ENCODE results near the gene PRCC. TPM values are rescaled to one million over a fixed set of nuclear protein-coding genes. Genes with fewer than 3 reads are reported as not detected.

Gene PRCC
- total and polyA plus RNA-seq, 7 experiments from 2014 or later: 40.9 to 88.9 (median 60.8) TPM

- peaks cover 0 to 2% of the 10 kb centered on the region in 2 donors for H3K4me1 ChIP-seq (ENCODE audit: control insufficient read depth in 2 of 2, insufficient read depth in 2 of 2, low read length in 2 of 2)
- Mint-ChIP-seq H3K27me3 (no peaks in the 10 kb centered on the region), H3K4me3 (no peak overlapping the region), H3K4me1 (peaks cover 0 to 30% (median 0%) of the 10 kb centered on the region in 7 donors), H3K36me3 (peaks cover 0 to 6% (median 0%) of the 10 kb centered on the region in 5 donors), H3K9me3 (peaks cover 0 to 3% (median 0%) of the 10 kb centered on the region in 11 donors), H3K27ac (peak overlapping the region in 1 of 9 donors; percentile 25)
- DNase-seq: no peak
- no peaks in the 10 kb centered on the region for H3K9me3 ChIP-seq (ENCODE audit: control insufficient read depth in 2 of 3, low read length in 3 of 3)
- H3K27ac ChIP-seq (ENCODE audit: low read depth, low read length): no peak overlapping the region
- ChIA-PET POLR2A (no interaction called here), CTCF (interaction anchor here (0.7 to 2.0 kb wide), 2 partner anchors 9 kb away, joined by 3 to 5 read pairs; no protein-coding TSS in a partner anchor)
- H3K36me3 ChIP-seq (ENCODE audit: control insufficient read depth in 2 of 3, insufficient read depth in 3 of 3, low read length in 3 of 3): no peaks in the 10 kb centered on the region
- no peak for ATAC-seq
- intact Hi-C loops (cut with micrococcal nuclease): no loop called here
- H3K4me3 ChIP-seq (ENCODE audit: low read length): no peak overlapping the region
- no peaks in the 10 kb centered on the region for H3K27me3 ChIP-seq (ENCODE audit: control insufficient read depth in 2 of 2, insufficient read depth in 2 of 2, low read length in 2 of 2)
These were observed 56.0 kb downstream of the PRCC start for GRCh38 chr1:156823210-156823790.

- Mint-ChIP-seq H3K4me3 (no peak overlapping the region), H3K36me3 (peaks cover 0 to 4% (median 0%) of the 10 kb centered on the region in 5 donors), H3K27ac (no peak overlapping the region), H3K9me3 (no peaks in the 10 kb centered on the region), H3K4me1 (peaks cover 0 to 19% (median 0%) of the 10 kb centered on the region in 7 donors), H3K27me3 (peaks cover 0 to 7% (median 0%) of the 10 kb centered on the region in 5 donors)
- H3K36me3 ChIP-seq (ENCODE audit: control insufficient read depth in 2 of 3, insufficient read depth in 3 of 3, low read length in 3 of 3): no peaks in the 10 kb centered on the region
- no peaks in the 10 kb centered on the region for H3K4me1 ChIP-seq (ENCODE audit: control insufficient read depth in 2 of 2, insufficient read depth in 2 of 2, low read length in 2 of 2)
- ChIA-PET CTCF (no interaction called here), POLR2A (no interaction called here)
- H3K27me3 ChIP-seq (ENCODE audit: control insufficient read depth in 2 of 2, insufficient read depth in 2 of 2, low read length in 2 of 2): no peaks in the 10 kb centered on the region
- DNase-seq (no peak), ATAC-seq (no peak)
- H3K27ac ChIP-seq (ENCODE audit: low read depth, low read length): no peak overlapping the region
- H3K4me3 ChIP-seq (ENCODE audit: low read length): no peak overlapping the region
- no peaks in the 10 kb centered on the region for H3K9me3 ChIP-seq (ENCODE audit: control insufficient read depth in 2 of 3, low read length in 3 of 3)
- intact Hi-C loops (cut with micrococcal nuclease): no loop called here
These were observed 59.3 kb downstream of the PRCC start for GRCh38 chr1:156826630-156827029.

- Mint-ChIP-seq H3K27ac (peak overlapping the region in 1 of 9 donors; percentile 41), H3K4me1 (peaks cover 0 to 11% (median 0%) of the 10 kb centered on the region in 7 donors), H3K9me3 (no peaks in the 10 kb centered on the region), H3K27me3 (peaks cover 0 to 12% (median 6%) of the 10 kb centered on the region in 5 donors), H3K4me3 (no peak overlapping the region), H3K36me3 (no peaks in the 10 kb centered on the region)
- ChIA-PET POLR2A (no interaction called here), CTCF (no interaction called here)
- no peaks in the 10 kb centered on the region for H3K27me3 ChIP-seq (ENCODE audit: control insufficient read depth in 2 of 2, insufficient read depth in 2 of 2, low read length in 2 of 2)
- H3K4me1 ChIP-seq (ENCODE audit: control insufficient read depth in 2 of 2, insufficient read depth in 2 of 2, low read length in 2 of 2): no peaks in the 10 kb centered on the region
- no peak for DNase-seq
- no peaks in the 10 kb centered on the region for H3K36me3 ChIP-seq (ENCODE audit: control insufficient read depth in 2 of 3, insufficient read depth in 3 of 3, low read length in 3 of 3)
- no peak for ATAC-seq
- H3K4me3 ChIP-seq (ENCODE audit: low read length): no peak overlapping the region
- intact Hi-C loops (cut with micrococcal nuclease): no loop called here
- H3K9me3 ChIP-seq (ENCODE audit: control insufficient read depth in 2 of 3, low read length in 3 of 3): no peaks in the 10 kb centered on the region
- no peak overlapping the region for H3K27ac ChIP-seq (ENCODE audit: low read depth, low read length)
These were observed 61.2 kb downstream of the PRCC start for GRCh38 chr1:156828400-156829124.

GRCh38 chr1:156832434-156832833 is 65.1 kb downstream of the PRCC start:
- H3K4me1 Mint-ChIP-seq: peaks cover 0 to 44% (median 0%) of the 10 kb centered on the region in 7 donors
- H3K27me3 Mint-ChIP-seq: peaks cover 0 to 18% (median 10%) of the 10 kb centered on the region in 5 donors
- no peak overlapping the region for H3K27ac ChIP-seq (ENCODE audit: low read depth, low read length)
- no peaks in the 10 kb centered on the region for H3K9me3 ChIP-seq (ENCODE audit: control insufficient read depth in 2 of 3, low read length in 3 of 3)
- H3K27ac Mint-ChIP-seq: peak overlapping the region in 3 of 9 donors; percentile 1 to 76 (median 6)
- ChIA-PET CTCF (interaction anchor here (1.0 kb wide), 1 partner anchor 28 kb away, joined by 3 read pairs; no protein-coding TSS in a partner anchor), POLR2A (interaction anchor here (0.8 kb wide), 1 partner anchor 246 kb away, joined by 3 read pairs; no protein-coding TSS in a partner anchor)
- no peaks in the 10 kb centered on the region for H3K36me3 Mint-ChIP-seq
- peaks cover 0 to 8% of the 10 kb centered on the region in 2 donors for H3K4me1 ChIP-seq (ENCODE audit: control insufficient read depth in 2 of 2, insufficient read depth in 2 of 2, low read length in 2 of 2)
- H3K27me3 ChIP-seq (ENCODE audit: control insufficient read depth in 2 of 2, insufficient read depth in 2 of 2, low read length in 2 of 2): no peaks in the 10 kb centered on the region
- peaks cover 0 to 3% (median 0%) of the 10 kb centered on the region in 11 donors for H3K9me3 Mint-ChIP-seq
- H3K4me3 Mint-ChIP-seq: no peak overlapping the region
- ATAC-seq: no peak
- DNase-seq: no peak
- H3K36me3 ChIP-seq (ENCODE audit: control insufficient read depth in 2 of 3, insufficient read depth in 3 of 3, low read length in 3 of 3): no peaks in the 10 kb centered on the region
- no peak overlapping the region for H3K4me3 ChIP-seq (ENCODE audit: low read length)
- intact Hi-C loops (cut with micrococcal nuclease): no loop called here

GRCh38 chr1:156833603-156834002 is 66.3 kb downstream of the PRCC start:
- H3K27me3 Mint-ChIP-seq: peaks cover 0 to 19% (median 12%) of the 10 kb centered on the region in 5 donors
- ATAC-seq: peak; percentile 57
- no peaks in the 10 kb centered on the region for H3K36me3 Mint-ChIP-seq
- Histone ChIP-seq H3K4me1 (ENCODE audit: control insufficient read depth in 2 of 2, insufficient read depth in 2 of 2, low read length in 2 of 2) (peaks cover 0 to 8% of the 10 kb centered on the region in 2 donors), H3K9me3 (ENCODE audit: control insufficient read depth in 2 of 3, low read length in 3 of 3) (no peaks in the 10 kb centered on the region), H3K27ac (ENCODE audit: low read depth, low read length) (no peak overlapping the region), H3K36me3 (ENCODE audit: control insufficient read depth in 2 of 3, insufficient read depth in 3 of 3, low read length in 3 of 3) (no peaks in the 10 kb centered on the region), H3K4me3 (ENCODE audit: low read length) (no peak overlapping the region), H3K27me3 (ENCODE audit: control insufficient read depth in 2 of 2, insufficient read depth in 2 of 2, low read length in 2 of 2) (no peaks in the 10 kb centered on the region)
- CTCF ChIA-PET: interaction anchor here (0.7 kb wide), 1 partner anchor 36 kb away, joined by 3 read pairs; no protein-coding TSS in a partner anchor
- POLR2A ChIA-PET: no interaction called here
- peak in 2 of 9 donors; percentile 21 to 24 for DNase-seq
- H3K4me3 Mint-ChIP-seq: no peak overlapping the region
- peaks cover 0 to 50% (median under 1%) of the 10 kb centered on the region in 7 donors for H3K4me1 Mint-ChIP-seq
- H3K9me3 Mint-ChIP-seq: peaks cover 0 to 3% (median 0%) of the 10 kb centered on the region in 11 donors
- peak overlapping the region in 2 of 9 donors; percentile 5 to 79 for H3K27ac Mint-ChIP-seq
- intact Hi-C loops (cut with micrococcal nuclease): no loop called here

- Histone ChIP-seq H3K4me3 (ENCODE audit: low read length) (no peak overlapping the region), H3K27me3 (ENCODE audit: control insufficient read depth in 2 of 2, insufficient read depth in 2 of 2, low read length in 2 of 2) (no peaks in the 10 kb centered on the region), H3K27ac (ENCODE audit: low read depth, low read length) (no peak overlapping the region), H3K9me3 (ENCODE audit: control insufficient read depth in 2 of 3, low read length in 3 of 3) (no peaks in the 10 kb centered on the region), H3K36me3 (ENCODE audit: control insufficient read depth in 2 of 3, insufficient read depth in 3 of 3, low read length in 3 of 3) (no peaks in the 10 kb centered on the region), H3K4me1 (ENCODE audit: control insufficient read depth in 2 of 2, insufficient read depth in 2 of 2, low read length in 2 of 2) (peaks cover 0 to 8% of the 10 kb centered on the region in 2 donors)
- intact Hi-C loops (cut with micrococcal nuclease): no loop called here
- POLR2A ChIA-PET: no interaction called here
- ATAC-seq: no peak
- H3K27me3 Mint-ChIP-seq: peaks cover 0 to 24% (median 15%) of the 10 kb centered on the region in 5 donors
- peaks cover 0 to 3% (median 0%) of the 10 kb centered on the region in 11 donors for H3K9me3 Mint-ChIP-seq
- H3K4me1 Mint-ChIP-seq: peaks cover 0 to 55% (median 5%) of the 10 kb centered on the region in 7 donors
- H3K36me3 Mint-ChIP-seq: no peaks in the 10 kb centered on the region
- DNase-seq: no peak
- CTCF ChIA-PET: no interaction called here
- H3K4me3 Mint-ChIP-seq: peak overlapping the region in 1 of 10 donors; percentile 28
- H3K27ac Mint-ChIP-seq: peak overlapping the region in 2 of 9 donors; percentile 5 to 79
These were observed 67.0 kb downstream of the PRCC start for GRCh38 chr1:156834322-156834721.
